ENCODE measurements around the gene KRTAP10-7.
"Not testable (repeated sequence)": the region's sequence is repeated elsewhere in the genome, so short reads cannot be mapped to it uniquely, and the experiment has no call there.

The KRTAP10-7 gene

DNA sequence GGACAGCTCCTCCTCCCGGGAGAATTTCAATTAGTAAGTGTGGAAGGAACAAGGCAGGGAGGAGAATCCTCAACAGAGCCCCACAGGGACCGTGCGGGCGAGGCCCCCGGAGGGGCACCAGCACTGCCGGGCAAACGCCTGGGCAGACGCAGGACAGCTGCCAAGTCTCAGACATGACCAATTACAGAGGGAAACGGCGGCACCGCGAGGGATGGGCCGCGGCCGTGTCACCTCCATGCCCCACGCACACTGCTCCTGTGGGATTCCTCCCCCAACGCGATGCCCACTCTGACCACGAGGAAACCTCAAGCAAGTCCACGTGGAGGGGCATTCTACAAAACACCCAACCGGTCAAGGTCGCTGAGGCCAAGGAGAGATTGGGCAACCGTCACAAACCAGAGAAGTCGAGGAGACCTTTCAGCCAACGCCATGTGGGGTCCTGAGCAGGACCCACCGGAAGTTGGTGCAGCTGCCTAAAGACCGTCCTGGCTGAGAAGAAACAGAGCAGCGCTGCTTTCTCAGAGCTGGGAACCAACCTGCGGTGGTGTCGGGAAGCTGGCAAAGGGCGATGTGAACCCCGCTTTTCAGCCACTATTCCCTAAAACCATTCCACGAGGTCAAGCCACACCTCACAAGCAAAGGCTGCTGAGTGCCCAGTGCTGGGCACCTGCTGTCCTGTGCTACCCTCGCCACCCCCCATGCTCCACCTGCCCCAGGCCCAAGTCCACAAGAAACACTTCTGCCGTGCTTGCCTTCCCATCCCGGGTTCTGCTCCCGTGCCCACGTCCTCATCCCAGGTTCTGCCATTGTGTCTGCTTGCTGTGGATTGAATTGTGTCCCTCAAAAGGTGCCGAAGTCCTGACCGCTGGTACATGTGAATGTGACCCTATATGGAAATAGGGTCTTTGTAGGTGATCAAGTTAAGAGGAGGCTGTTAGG lies 28.3 kb upstream of the KRTAP10-7 start:
- in situ Hi-C loops (cut with HindIII; ENCODE audit: low sequenced_read_pairs): no loop called here

DNA sequence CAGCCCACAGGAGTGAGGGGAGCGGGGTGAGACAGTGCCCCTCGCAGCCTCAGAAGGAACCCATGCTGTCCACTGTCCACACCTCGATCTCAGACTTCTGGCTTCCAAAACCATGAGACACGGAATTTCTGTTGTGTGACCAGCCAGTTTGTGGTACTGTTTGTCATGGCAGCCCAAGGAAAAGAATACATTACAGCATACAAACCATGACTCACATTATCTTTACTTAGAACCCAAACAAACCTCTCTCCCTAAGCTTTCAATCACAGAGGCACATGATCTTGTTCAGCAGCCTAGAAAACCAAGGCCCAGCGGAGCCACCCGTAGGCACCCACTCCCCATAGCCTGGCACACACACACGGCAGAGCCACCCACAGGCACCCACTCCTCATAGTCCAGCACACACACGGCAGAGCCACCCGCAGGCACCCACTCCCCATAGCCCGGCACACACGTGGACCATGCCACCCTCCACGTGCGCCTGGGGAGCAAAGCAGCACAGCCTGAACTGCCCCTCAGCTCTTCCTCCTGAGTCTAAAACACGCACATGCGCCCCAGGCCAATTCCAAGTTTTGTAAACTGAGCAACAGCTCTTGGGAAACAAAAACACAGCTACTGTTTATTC lies 27.3 kb upstream of the KRTAP10-7 start:
- in situ Hi-C loops (cut with HindIII; ENCODE audit: low sequenced_read_pairs): no loop called here

DNA sequence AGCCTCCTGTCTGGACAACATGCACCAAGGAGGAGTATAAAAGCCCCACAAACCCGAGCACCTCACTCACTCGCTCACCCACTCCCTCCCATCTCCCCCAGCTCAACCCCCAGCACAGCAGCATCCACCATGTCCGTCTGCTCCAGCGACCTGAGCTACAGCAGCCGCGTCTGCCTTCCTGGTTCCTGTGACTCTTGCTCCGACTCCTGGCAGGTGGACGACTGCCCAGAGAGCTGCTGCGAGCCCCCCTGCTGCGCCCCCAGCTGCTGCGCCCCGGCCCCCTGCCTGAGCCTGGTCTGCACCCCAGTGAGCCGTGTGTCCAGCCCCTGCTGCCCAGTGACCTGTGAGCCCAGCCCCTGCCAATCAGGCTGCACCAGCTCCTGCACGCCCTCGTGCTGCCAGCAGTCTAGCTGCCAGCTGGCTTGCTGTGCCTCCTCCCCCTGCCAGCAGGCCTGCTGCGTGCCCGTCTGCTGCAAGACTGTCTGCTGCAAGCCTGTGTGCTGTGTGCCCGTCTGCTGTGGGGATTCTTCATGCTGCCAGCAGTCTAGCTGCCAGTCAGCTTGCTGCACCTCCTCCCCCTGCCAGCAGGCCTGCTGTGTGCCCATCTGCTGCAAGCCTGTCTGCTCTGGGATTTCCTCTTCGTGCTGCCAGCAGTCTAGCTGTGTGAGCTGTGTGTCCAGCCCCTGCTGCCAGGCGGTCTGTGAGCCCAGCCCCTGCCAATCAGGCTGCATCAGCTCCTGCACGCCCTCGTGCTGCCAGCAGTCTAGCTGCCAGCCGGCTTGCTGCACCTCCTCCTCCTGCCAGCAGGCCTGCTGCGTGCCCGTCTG lies 26.6 kb upstream of the KRTAP10-7 start, which contains the start of gene KRTAP10-4:
Gene KRTAP10-4 (plus strand): TSS at position 100 of the 827 bp plus-strand sequence. CDS start 30 bp downstream, at position 130.
- in situ Hi-C loops (cut with HindIII; ENCODE audit: low sequenced_read_pairs): not testable (repeated sequence)

DNA sequence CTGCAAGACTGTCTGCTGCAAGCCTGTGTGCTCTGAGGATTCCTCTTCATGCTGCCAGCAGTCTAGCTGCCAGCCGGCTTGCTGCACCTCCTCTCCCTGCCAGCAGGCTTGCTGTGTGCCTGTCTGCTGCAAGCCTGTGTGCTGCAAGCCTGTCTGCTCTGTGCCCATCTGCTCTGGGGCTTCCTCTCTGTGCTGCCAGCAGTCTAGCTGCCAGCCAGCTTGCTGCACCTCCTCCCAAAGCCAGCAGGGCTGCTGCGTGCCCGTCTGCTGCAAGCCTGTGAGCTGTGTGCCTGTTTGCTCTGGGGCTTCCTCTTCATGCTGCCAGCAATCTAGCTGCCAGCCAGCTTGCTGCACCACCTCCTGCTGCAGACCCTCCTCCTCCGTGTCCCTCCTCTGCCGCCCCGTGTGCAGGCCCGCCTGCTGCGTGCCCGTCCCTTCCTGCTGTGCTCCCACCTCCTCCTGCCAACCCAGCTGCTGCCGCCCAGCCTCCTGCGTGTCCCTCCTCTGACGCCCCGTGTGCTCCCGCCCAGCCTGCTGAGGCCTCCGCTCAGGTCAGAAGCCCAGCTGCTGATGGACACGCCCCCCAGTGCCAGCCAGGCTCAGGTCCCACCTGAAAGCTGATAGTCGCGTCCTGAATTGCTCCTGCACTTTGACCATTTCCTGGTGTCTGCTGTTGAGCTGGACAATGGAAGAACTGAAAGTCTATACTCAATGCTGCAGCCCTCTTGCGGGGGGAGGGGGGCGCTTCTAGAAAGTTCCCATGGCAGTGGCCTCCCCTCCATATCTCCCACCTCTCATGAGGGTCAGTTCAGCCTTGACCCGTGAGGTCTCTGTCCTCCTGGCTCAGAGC lies 25.7 kb upstream of the KRTAP10-7 start:
- in situ Hi-C loops (cut with HindIII; ENCODE audit: low sequenced_read_pairs): no loop called here

DNA sequence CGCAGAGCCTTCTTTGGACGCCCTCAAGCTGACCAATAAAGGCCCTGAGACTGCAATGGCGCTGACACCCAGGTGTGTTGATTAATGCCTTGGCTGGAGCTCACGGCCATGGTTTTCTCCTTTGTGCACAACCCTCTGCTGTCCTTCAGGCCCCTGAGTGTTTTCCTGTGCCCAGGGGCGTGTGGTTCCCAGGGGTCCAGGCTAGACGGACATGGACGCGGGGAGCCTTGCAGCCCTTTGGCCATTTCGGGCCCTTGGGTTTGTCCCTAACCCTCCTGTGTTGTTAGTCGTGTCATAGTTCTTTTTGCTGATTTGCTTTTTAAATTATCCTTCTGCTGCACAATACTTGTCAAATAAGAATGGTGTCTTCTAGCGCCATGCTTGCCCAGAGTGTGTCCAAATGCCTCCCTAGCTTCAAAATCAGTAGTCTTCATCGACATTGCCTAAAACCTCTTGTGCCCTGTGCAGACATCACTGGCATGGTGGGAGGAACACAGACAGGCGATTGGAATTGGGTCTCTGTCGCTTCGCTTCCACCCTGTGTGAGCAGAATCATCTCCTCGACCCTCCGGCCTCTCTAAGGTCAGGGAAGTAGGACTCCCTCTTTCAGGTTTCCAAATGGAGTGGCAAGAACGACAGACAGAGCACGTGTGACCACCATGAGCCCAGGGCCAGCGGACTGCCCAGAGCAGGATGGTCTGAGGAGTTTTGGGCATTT lies 24.9 kb upstream of the KRTAP10-7 start:
- in situ Hi-C loops (cut with HindIII; ENCODE audit: low sequenced_read_pairs): no loop called here

DNA sequence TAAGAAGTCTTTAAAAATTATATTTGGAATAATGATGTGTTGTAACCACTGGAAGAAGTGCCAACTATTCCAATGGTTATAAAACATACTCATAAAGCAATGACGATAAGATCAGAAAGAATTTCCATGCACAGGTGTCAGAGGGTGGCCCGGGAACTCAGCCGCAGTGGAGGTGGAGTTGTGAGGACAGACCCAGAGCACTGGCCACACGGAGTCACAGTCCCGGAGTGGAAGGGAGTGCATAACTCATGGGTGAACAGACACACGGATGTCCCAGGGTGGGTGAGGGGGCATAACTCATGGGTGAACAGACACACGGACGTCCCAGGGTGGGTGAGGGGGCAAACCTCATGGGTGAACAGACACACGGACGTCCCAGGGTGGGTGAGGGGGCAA lies 24.4 kb upstream of the KRTAP10-7 start:
- in situ Hi-C loops (cut with HindIII; ENCODE audit: low sequenced_read_pairs): no loop called here

DNA sequence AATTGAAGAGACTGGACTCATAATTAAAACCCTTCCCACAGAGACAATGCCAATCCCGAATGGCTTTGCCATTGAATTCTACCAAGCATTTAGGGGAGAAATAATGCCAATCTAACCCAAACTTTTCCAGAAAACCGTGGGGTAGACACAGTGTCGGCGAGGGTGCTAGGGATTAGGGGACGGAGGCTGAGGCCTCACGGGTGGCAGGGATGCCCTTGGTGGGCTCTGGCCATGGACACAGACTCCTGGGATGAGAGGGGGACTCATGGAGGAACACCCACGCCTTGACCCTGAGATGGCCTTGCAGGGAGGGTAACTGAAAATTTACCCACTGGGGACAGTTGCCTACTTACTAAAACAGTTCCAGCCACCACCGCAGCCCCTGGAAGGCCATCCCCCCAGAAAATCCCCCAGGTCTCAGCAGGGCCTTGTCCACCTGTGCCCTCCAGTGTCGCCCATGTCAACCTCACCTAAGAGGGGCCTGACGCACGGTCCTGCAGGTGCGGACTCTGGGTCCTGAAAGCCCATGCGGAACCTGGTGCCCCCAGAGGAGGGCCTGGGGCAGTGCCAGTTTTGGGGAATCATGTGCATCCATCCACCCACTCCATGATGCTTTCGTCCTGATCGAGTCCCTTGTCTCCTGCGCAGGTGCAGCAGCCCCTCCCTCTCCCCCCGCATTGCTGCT lies 21.9 kb upstream of the KRTAP10-7 start:
- in situ Hi-C loops (cut with HindIII; ENCODE audit: low sequenced_read_pairs): no loop called here

DNA sequence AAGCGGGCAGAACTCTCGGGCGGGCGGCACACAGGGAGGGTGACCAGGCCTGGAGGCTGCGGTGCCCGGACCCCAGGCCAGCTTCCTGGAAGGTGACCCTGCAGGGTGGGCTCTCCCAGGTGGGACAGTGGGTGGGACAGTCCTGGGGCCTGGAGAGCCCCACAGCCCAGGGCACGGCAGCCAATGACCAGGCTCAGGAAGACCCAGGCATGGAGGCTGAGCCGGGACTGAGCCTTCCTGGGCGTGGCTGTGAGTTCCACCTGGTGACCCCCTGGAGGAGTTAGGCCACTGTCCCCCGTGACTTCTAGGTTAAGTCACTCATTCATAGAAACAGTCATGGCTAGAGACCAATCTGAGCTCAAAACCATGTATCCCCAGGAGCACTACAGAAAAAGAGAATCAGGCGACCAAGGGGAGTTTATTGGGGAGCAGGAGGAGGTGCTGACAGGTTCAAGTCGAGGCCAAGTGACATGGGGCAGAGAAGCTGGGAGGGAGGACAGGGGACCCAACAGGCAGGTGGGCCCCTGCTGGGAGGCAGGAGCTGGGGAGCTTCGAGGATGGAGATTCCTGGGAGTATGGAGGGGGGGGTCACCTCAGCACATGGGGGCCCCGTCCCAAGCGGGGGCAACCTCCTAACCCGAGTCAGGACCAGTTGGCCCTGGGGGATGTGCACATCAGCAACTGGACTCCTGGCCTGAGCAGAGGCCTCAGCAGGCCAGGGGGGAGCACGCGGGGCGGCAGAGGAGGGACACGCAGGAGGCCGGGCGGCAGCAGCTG lies 21.2 kb upstream of the KRTAP10-7 start:
- in situ Hi-C loops (cut with HindIII; ENCODE audit: low sequenced_read_pairs): no loop called here

DNA sequence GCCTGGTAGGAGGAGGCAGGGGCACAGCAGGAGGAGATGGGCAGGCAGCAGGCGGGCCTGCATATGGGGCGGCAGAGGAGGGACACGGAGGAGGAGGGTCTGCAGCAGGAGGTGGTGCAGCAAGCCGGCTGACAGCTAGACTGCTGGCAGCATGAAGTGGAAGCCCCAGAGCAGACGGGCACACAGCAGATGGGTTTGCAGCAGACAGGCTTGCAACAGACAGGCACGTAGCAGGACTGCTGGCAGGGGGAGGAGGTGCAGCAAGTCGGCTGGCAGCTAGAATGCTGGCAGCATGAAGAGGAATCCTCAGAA lies 20.6 kb upstream of the KRTAP10-7 start:
- in situ Hi-C loops (cut with HindIII; ENCODE audit: low sequenced_read_pairs): no loop called here

DNA sequence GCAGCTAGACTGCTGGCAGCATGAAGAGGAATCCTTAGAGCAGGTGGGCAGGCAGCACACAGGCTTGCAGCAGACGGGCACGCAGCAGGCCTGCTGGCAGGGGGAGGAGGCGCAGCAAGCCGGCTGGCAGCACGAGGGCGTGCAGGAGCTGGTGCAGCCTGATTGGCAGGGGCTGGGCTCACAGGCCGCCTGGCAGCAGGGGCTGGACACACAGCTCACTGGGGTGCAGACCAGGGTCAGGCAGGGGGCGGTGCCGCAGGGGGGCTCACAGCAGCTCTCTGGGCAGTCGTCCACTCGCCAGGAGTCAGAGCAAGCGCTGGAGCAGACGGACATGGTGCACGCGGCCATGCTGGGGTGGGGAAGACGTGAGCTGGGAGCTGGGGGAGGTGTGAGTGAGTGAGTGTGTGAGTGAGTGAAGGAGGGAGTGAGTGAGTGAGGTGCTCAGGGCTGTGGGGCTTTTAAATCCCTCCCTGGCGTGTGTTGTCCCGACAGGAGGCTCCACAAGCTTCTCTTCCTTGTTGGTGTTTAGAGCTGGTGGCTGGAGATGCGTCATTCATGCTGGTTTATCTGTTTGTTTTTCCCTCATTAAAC lies 20.1 kb upstream of the KRTAP10-7 start, which contains the start of gene KRTAP10-5:
Gene KRTAP10-5 (minus strand): TSS at position 374 of the 591 bp plus-strand sequence. CDS start 26 bp downstream, at position 348.
- in situ Hi-C loops (cut with HindIII; ENCODE audit: low sequenced_read_pairs): not testable (repeated sequence)

DNA sequence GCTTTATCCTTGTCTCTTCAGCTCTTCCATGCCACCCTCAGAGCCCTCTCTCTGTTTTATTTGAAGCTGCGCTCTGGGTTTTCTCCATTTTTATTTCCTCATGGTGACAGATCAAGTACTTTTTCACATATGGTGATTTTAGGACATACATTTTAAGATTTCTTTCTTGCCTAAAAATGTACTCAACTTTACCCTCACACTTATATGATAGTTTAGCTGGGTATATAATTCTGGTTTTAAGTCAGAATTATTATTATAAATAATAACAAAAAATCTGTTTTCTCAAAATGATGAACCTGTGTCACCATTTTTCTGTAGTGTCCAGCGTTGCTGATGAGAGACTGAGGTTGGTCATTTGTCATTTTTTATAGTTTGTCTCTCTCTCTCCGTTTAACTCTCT lies 19.2 kb upstream of the KRTAP10-7 start:
- in situ Hi-C loops (cut with HindIII; ENCODE audit: low sequenced_read_pairs): no loop called here

DNA sequence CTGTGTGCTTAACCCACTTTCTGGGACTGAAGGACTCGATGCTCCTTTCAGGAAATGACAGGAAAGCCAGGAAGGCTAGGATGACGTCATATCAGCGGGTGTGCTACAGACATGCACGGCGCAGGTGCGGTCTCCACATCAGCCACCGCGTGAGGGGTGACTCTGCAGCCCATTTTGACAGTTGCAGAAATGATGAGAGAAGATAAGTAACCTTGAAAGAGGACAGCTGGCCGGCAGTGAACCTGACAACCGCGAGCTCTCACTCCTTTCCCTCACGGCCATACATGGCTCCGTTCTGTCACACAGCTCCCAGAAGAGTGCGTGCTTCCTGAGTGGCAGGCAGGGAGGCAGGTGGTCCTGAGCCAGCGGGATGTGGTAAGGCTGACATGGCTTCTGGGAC lies 18.3 kb upstream of the KRTAP10-7 start:
- in situ Hi-C loops (cut with HindIII; ENCODE audit: low sequenced_read_pairs): no loop called here

DNA sequence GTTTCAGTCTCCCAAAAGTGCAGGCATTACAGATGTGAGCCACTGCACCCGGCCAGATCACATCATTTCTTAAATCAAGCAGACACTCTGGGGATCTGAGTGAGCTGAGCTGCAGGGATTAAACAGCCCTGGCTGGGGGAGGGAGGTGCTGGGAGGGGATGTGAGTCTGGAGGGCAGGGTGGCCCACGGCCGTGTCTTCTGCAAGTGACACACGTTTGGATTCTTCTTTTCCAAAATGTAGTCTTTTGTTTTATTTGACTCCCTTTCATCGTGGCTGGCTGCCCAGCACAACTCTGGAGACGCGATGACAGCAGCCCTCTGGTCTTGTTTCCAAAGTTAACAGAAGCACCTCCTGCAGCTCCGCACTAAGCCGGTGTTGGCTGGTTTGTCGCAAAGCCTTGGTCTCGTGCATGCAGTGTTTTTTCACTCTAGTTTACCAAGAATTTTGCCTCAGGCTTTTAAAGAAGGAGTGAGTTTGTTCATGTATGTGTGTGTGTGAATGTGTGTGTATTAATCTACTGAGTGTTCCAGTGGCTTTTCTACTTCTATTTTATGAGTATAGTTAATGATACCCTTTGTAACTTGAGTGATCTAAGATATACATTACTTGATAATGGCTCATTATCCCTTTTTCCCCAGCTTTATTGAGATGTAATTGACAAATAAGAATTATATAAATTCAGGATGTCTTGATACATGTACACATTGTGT lies 17.2 kb upstream of the KRTAP10-7 start:
- in situ Hi-C loops (cut with HindIII; ENCODE audit: low sequenced_read_pairs): no loop called here

DNA sequence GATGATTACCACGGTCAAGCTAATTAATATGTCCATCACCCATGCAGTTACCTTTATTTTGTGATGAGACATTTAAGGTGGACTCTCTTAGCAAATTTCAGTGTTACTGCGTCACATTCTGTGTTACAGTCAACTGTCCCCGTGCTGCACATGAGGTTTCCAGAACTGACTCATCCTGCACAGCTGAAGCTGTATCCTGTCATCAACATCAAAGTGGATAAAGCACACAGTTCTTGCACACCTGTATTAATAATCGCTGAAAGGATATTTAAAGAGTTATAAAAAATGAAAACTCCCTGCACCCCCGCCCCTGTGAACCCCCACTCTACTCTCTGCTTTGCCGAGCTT lies 16.6 kb upstream of the KRTAP10-7 start:
- in situ Hi-C loops (cut with HindIII; ENCODE audit: low sequenced_read_pairs): no loop called here

DNA sequence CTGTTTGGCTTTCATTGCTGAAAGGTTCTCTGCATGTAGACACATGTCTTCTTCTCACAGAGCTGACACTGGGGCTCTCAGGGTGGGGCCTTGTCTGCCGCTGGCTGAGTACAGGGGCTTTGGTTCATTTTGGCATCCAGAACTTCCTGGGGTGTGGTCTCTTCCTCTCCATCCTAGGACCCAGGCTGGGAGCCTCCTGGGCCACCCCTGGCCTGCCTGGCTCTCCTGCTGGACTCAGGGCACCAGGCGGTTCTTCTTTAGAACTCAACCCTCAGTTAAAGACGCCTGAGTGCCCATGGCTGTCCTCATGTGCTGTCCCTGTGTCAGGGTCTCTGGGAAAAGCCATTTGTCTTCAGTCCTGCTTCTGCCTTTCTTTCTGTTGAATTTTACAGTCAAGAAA lies 14.5 kb upstream of the KRTAP10-7 start:
- in situ Hi-C loops (cut with HindIII; ENCODE audit: low sequenced_read_pairs): no loop called here

DNA sequence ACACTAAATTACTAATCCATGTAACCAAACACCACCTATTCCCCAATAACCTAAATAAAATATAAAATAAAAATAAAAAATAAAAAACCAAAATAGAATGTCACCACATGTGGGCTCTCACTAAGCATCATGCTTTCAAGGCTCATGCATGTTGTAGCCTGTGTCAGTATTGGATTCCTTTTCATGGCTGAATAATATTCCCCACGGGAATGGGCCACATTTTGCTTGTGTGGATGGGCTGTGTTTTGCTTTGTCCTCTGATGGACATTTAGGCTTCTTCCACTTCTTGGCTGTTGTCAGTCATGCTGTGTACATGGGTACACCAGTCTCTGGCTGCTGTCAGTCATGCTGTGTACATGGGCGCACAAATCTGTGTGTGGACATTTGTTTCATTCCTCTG lies 11.3 kb upstream of the KRTAP10-7 start:
- in situ Hi-C loops (cut with HindIII; ENCODE audit: low sequenced_read_pairs): no loop called here

DNA sequence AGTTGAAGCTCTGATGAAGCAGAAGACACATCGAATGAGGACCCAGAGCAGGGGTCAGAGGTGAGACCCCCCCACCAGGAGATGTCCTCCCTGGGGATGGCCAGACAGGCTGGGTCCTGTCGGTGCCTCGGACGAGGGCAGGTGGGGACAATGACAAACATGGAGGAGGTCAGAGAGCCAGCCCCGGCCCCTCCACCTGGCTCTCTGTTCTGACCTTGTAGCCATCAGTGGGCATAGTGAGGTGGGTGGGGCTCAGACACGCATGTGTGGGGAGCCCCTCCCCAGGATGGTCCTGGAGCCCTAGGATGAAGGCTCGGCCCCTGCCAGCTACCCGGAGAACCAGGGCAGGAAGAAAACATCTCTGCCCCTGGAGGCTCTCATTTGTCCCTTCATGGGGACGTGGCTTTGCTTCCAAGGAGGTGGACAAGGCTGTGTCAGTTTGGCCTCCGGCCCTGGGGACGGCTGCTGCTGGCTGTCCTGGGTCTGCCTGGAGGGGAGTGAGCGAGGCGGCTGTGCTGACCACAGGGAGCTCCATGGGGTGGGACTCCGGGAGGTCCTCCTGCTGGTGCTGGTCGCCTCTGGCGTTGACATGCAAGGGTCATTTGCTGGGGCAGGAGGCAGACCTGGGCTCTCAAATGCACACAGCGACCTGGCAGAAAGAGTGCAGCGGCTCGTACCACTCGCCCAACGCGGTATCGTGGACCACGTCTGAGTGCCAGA lies 10.7 kb upstream of the KRTAP10-7 start:
- in situ Hi-C loops (cut with HindIII; ENCODE audit: low sequenced_read_pairs): no loop called here

All from DLD1 (cell line).